CD4-positive, alpha-beta T cell treated with Interleukin-1 beta for 1 hour (primary cell): ENCODE data around the gene C16orf95.
A peak's percentile ranks its signal among the peaks of the same experiment; 100 is the strongest.

Source experiments
- DNase-seq, 2 donors: peaks; one replicate each; pipeline ENCODE4 v3.0.0-alpha.2; 2020 to 2022

C16orf95 gene

GRCh38 chr16:87330646-87331045, 13.5 kb upstream of the C16orf95 start:
- no peak for DNase-seq

GRCh38 chr16:87330257-87330624, 13.0 kb upstream of the C16orf95 start:
- DNase-seq = no peak

GRCh38 chr16:87329436-87330256, 12.5 kb upstream of the C16orf95 start:
- no peak for DNase-seq

GRCh38 chr16:87328846-87329245, 11.7 kb upstream of the C16orf95 start:
- no peak for DNase-seq

- no peak for DNase-seq
Observed at GRCh38 chr16:87327798-87328495, 10.8 kb upstream of the C16orf95 start.

- no peak for DNase-seq
Observed at GRCh38 chr16:87326151-87326571, 9.0 kb upstream of the C16orf95 start.

- no peak for DNase-seq
Observed at GRCh38 chr16:87325423-87325858, 8.2 kb upstream of the C16orf95 start.

GRCh38 chr16:87324411-87325275, 7.5 kb upstream of the C16orf95 start:
- peak; percentile 44 to 60 for DNase-seq

- no peak for DNase-seq
Observed at GRCh38 chr16:87323727-87324410, 6.7 kb upstream of the C16orf95 start.

- no peak for DNase-seq
Observed at GRCh38 chr16:87322833-87323726, 5.9 kb upstream of the C16orf95 start.

- no peak for DNase-seq
Observed at GRCh38 chr16:87322360-87322759, 5.2 kb upstream of the C16orf95 start.

- no peak for DNase-seq
Observed at GRCh38 chr16:87321336-87322107, 4.3 kb upstream of the C16orf95 start.

GRCh38 chr16:87320510-87321227, 3.5 kb upstream of the C16orf95 start:
- DNase-seq = no peak

GRCh38 chr16:87319997-87320491, 2.9 kb upstream of the C16orf95 start:
- DNase-seq = no peak

GRCh38 chr16:87319011-87319410, 1.8 kb upstream of the C16orf95 start:
- no peak for DNase-seq

- DNase-seq = peak; percentile 15 to 26
Observed at GRCh38 chr16:87317750-87318644, 805 bp upstream of the C16orf95 start.

GRCh38 chr16:87316450-87316922, 706 bp downstream of the C16orf95 start:
- DNase-seq = no peak

- DNase-seq = no peak
Observed at GRCh38 chr16:87314990-87315420, 2.2 kb downstream of the C16orf95 start.

- no peak for DNase-seq
Observed at GRCh38 chr16:87312008-87312407, 5.2 kb downstream of the C16orf95 start.
